ENCODE measurements around the gene LCLAT1.

LCLAT1 gene

DNA sequence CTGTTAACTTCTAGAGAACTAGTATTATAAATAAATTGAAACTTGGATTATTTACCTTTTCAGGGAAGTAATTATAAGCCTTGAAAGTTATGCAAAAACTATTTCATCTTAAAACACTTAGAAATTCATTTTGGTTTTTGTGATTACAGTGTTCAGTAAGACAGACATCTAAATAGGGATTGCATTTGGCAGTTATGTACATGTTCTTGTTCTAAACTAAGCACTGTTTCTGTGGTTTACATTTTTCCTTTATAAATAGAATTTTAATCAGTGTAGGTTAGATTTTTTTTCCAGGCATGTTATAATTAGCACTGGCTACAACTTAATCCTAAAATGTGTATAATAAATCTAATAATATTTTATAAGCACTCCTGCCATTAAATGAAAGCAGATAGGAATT, 35.0 kb downstream of the LCLAT1 start:
- TF ChIP-seq SIN3A (IDR thresholded peaks at IDR 0.05; ENCODE audit: borderline replicate concordance, insufficient read depth, low read length) (no peak), TAF1 (IDR thresholded peaks at IDR 0.05; ENCODE audit: borderline replicate concordance, insufficient read depth, low read length) (no peak), POLR2AphosphoS5 (IDR thresholded peaks at IDR 0.05; ENCODE audit: low read depth, low read length) (no peak), FOXP2 (optimal IDR thresholded peaks at IDR 0.05; ENCODE audit: borderline replicate concordance, extremely low read depth, extremely low read length, insufficient read depth) (no peak)
- TF ChIP-seq, protein P1, sequence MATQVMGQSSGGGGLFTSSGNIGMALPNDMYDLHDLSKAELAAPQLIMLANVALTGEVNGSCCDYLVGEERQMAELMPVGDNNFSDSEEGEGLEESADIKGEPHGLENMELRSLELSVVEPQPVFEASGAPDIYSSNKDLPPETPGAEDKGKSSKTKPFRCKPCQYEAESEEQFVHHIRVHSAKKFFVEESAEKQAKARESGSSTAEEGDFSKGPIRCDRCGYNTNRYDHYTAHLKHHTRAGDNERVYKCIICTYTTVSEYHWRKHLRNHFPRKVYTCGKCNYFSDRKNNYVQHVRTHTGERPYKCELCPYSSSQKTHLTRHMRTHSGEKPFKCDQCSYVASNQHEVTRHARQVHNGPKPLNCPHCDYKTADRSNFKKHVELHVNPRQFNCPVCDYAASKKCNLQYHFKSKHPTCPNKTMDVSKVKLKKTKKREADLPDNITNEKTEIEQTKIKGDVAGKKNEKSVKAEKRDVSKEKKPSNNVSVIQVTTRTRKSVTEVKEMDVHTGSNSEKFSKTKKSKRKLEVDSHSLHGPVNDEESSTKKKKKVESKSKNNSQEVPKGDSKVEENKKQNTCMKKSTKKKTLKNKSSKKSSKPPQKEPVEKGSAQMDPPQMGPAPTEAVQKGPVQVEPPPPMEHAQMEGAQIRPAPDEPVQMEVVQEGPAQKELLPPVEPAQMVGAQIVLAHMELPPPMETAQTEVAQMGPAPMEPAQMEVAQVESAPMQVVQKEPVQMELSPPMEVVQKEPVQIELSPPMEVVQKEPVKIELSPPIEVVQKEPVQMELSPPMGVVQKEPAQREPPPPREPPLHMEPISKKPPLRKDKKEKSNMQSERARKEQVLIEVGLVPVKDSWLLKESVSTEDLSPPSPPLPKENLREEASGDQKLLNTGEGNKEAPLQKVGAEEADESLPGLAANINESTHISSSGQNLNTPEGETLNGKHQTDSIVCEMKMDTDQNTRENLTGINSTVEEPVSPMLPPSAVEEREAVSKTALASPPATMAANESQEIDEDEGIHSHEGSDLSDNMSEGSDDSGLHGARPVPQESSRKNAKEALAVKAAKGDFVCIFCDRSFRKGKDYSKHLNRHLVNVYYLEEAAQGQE (IDR thresholded peaks at IDR 0.05; ENCODE audit: insufficient read depth in 1 of 2, low read depth in 2 of 2, low read length in 2 of 2): no peak

DNA sequence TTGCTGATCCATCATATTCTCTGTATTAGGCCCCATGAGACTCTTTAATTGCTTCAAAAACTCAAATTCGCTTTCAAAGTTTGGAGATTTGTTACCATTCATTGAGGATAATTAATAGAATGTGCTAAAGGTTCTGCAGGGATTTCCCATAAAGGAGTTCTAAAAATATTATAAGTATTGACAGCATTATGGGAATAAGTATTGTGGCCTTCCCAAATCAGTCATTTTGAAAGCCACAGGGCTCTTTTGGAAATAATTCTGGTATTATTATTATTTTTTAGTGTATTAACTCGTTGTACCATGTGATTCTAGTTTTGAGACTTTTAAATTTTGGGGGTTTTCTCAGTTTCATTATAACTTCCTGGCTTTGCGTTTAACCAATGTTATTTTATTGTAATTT, 37.1 kb downstream of the LCLAT1 start:
- TF ChIP-seq SIN3A (IDR thresholded peaks at IDR 0.05; ENCODE audit: borderline replicate concordance, insufficient read depth, low read length) (no peak), FOXP2 (optimal IDR thresholded peaks at IDR 0.05; ENCODE audit: borderline replicate concordance, extremely low read depth, extremely low read length, insufficient read depth) (no peak), POLR2AphosphoS5 (IDR thresholded peaks at IDR 0.05; ENCODE audit: low read depth, low read length) (no peak), TAF1 (IDR thresholded peaks at IDR 0.05; ENCODE audit: borderline replicate concordance, insufficient read depth, low read length) (no peak)
- TF ChIP-seq, protein P1 (IDR thresholded peaks at IDR 0.05; ENCODE audit: insufficient read depth in 1 of 2, low read depth in 2 of 2, low read length in 2 of 2): no peak

DNA sequence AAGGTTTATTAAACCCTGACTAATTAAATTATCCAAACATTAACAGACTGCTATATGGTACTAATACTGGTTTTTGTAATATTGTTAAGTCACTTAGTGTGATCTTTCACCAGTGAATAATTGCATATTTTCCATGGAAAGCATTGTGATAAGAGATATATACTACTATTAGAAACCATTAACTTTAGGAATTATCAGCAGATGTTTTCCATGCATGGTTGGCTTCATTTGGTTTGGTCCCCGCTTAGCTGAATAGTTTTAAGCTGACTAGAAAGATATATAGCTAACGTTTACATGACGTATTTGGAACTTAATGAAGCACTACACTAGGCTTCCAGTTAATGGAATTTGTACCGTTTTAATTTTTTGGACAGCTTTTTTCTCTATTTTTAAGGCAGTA, 37.9 kb downstream of the LCLAT1 start:
- no peak for TF ChIP-seq TAF1 (IDR thresholded peaks at IDR 0.05; ENCODE audit: borderline replicate concordance, insufficient read depth, low read length)
- no peak for TF ChIP-seq POLR2AphosphoS5 (IDR thresholded peaks at IDR 0.05; ENCODE audit: low read depth, low read length)
- no peak for TF ChIP-seq SIN3A (IDR thresholded peaks at IDR 0.05; ENCODE audit: borderline replicate concordance, insufficient read depth, low read length)
- TF ChIP-seq FOXP2 (optimal IDR thresholded peaks at IDR 0.05; ENCODE audit: borderline replicate concordance, extremely low read depth, extremely low read length, insufficient read depth): no peak
- TF ChIP-seq, protein P1 (IDR thresholded peaks at IDR 0.05; ENCODE audit: insufficient read depth in 1 of 2, low read depth in 2 of 2, low read length in 2 of 2): no peak

DNA sequence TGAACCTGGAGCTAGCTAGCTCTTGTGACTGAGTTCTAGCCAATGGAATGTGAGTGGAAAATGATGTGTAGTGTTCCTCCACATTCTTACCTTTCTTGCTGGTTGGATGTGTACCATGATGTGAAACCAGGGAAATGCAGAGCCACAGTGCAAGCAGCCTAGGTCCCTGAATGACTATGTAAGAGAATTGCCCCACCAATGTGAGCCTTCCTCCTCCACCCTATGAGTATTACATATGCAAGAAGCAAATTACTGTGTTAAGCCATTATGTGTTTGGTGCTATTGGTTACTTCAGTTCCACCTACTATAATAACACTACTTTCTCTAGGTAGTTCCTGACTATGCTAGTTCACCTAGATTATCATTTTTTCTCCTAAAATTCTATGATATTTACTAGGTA, 39.6 kb downstream of the LCLAT1 start:
- no peak for TF ChIP-seq TAF1 (IDR thresholded peaks at IDR 0.05; ENCODE audit: borderline replicate concordance, insufficient read depth, low read length)
- TF ChIP-seq POLR2AphosphoS5 (IDR thresholded peaks at IDR 0.05; ENCODE audit: low read depth, low read length): no peak
- no peak for TF ChIP-seq SIN3A (IDR thresholded peaks at IDR 0.05; ENCODE audit: borderline replicate concordance, insufficient read depth, low read length)
- TF ChIP-seq FOXP2 (optimal IDR thresholded peaks at IDR 0.05; ENCODE audit: borderline replicate concordance, extremely low read depth, extremely low read length, insufficient read depth): no peak
- TF ChIP-seq, protein P1 (IDR thresholded peaks at IDR 0.05; ENCODE audit: insufficient read depth in 1 of 2, low read depth in 2 of 2, low read length in 2 of 2): no peak

DNA sequence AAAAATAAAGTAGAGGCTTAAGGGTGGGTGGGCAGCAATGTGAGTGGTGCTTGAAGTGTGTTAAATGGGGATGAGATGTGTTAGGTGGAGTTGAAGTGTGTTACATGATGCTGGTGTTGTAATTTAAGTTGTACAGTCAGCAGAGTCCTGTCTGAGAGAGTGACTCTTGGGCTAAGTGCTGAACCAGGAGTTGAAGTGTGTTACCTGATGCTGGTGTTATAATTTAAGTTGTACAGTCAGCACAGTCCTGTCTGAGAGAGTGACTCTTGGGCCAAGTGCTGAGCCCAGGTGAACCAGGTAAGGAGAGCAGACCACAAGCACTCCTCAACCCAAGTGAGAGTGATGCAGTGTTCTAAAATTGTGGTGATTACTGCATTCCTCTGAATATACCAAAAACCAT, 40.6 kb downstream of the LCLAT1 start:
- TF ChIP-seq SIN3A (IDR thresholded peaks at IDR 0.05; ENCODE audit: borderline replicate concordance, insufficient read depth, low read length): no peak
- no peak for TF ChIP-seq TAF1 (IDR thresholded peaks at IDR 0.05; ENCODE audit: borderline replicate concordance, insufficient read depth, low read length)
- TF ChIP-seq, protein P1 (IDR thresholded peaks at IDR 0.05; ENCODE audit: insufficient read depth in 1 of 2, low read depth in 2 of 2, low read length in 2 of 2): no peak
- no peak for TF ChIP-seq FOXP2 (optimal IDR thresholded peaks at IDR 0.05; ENCODE audit: borderline replicate concordance, extremely low read depth, extremely low read length, insufficient read depth)
- TF ChIP-seq POLR2AphosphoS5 (IDR thresholded peaks at IDR 0.05; ENCODE audit: low read depth, low read length): no peak
